SU-DHL-6 (cell line): ENCODE measurements around the gene CHFR.
"Not testable (repeated sequence)": the region's sequence is repeated elsewhere in the genome, so short reads cannot be mapped to it uniquely, and the experiment has no call there.

Experiments used
- H2AFZ ChIP-seq: fragments of 200-600 bp; sonication (generic); 2 replicates; pipeline ENCODE4 v1.6.1; 2014; ENCODE audit warnings: low read depth, mild to moderate bottlenecking, moderate library complexity, mixed read lengths, antibody characterized with exemption, low read length; ENCODE audit not compliant: severe bottlenecking
- H3F3A ChIP-seq: fragments of 200-600 bp; shearing (Covaris generic); 2 replicates; pipeline ENCODE4 v1.6.0; 2016; ENCODE audit warnings: antibody characterized with exemption, mild to moderate bottlenecking; ENCODE audit not compliant: insufficient read depth
- H3K27ac ChIP-seq: fragments of 200-600 bp; sonication (generic); 2 replicates; pipeline ENCODE4 v1.5.1; 2016; ENCODE audit warnings: low read depth, mild to moderate bottlenecking, low read length, moderate library complexity, mixed read lengths
- H3K27me3 ChIP-seq: fragments of 200-600 bp; sonication (generic), shearing (Covaris generic); 2 replicates; pipeline ENCODE4 v1.6.0; 2014; ENCODE audit warnings: mild to moderate bottlenecking, low read length
- H3K36me3 ChIP-seq: fragments of 200-600 bp; sonication (generic); 2 replicates; pipeline ENCODE4 v1.6.1; 2014; ENCODE audit warnings: mild to moderate bottlenecking, low read length, mixed read lengths
- H3K4me2 ChIP-seq: fragments of 300-600, 200-600 bp; shearing (Covaris generic), sonication (generic); 2 replicates; pipeline ENCODE4 v1.6.0; 2014; ENCODE audit warnings: low read length, low read depth, mild to moderate bottlenecking; ENCODE audit not compliant: poor library complexity, severe bottlenecking
- H3K4me3 ChIP-seq: fragments of 200-600 bp; sonication (generic); 2 replicates; pipeline ENCODE4 v1.5.1; 2014; ENCODE audit warnings: antibody characterized with exemption, low read length, mild to moderate bottlenecking, mixed read lengths; ENCODE audit not compliant: insufficient read depth, poor library complexity, severe bottlenecking
- H3K79me2 ChIP-seq: fragments of 200-600 bp; sonication (generic); 2 replicates; pipeline ENCODE4 v1.6.1; 2014; ENCODE audit warnings: mild to moderate bottlenecking, low read length, moderate library complexity; ENCODE audit not compliant: insufficient read depth
- H3K9ac ChIP-seq: fragments of 200-600 bp; sonication (generic); 2 replicates; pipeline ENCODE4 v1.7.0; 2014; ENCODE audit warnings: mild to moderate bottlenecking, low read length
- H3K9me2 ChIP-seq: fragments of 200-600 bp; sonication (generic); replicated peaks from 2 replicates; pipeline ENCODE4 v1.6.1; 2014; ENCODE audit warnings: low read length; ENCODE audit not compliant: insufficient read depth
- H3K9me3 ChIP-seq: fragments of 200-600 bp; sonication (generic); 2 replicates; pipeline ENCODE4 v1.6.1; 2014; ENCODE audit warnings: low read length, mixed read lengths; ENCODE audit not compliant: insufficient read depth
- H4K20me1 ChIP-seq: fragments of 200-600 bp; sonication (generic); 2 replicates; pipeline ENCODE4 v1.6.1; 2014; ENCODE audit warnings: low read depth, mild to moderate bottlenecking, antibody characterized with exemption, low read length, moderate library complexity, mixed read lengths
- EZH2phosphoT487 ChIP-seq: fragments of 200-600 bp; sonication (generic), shearing (Covaris generic); conservative IDR thresholded peaks from 2 replicates; pipeline ENCODE4 v1.6.1; 2018; ENCODE audit warnings: mild to moderate bottlenecking, antibody characterized with exemption, low read length, moderate library complexity, mixed read lengths
- TF ChIP-seq, protein P1 (sequence below): fragments of 200-600 bp; sonication (generic); IDR thresholded peaks from one replicate; pipeline ENCODE4 v1.5.1; 2017; ENCODE audit warnings: antibody characterized with exemption, mild to moderate bottlenecking, low read length, moderate library complexity; ENCODE audit not compliant: insufficient read depth, poor library complexity, severe bottlenecking

CHFR gene

GRCh38 chr12:132881818-132882217, 5.6 kb downstream of the CHFR start:
- H3K4me2 ChIP-seq: no peak overlapping the region
- H3K4me3 ChIP-seq: no peak overlapping the region
- no peak overlapping the region for H3K9ac ChIP-seq
- no peaks in the 10 kb centered on the region for H3K36me3 ChIP-seq
- H4K20me1 ChIP-seq: no peaks in the 10 kb centered on the region
- H3K79me2 ChIP-seq: no peaks in the 10 kb centered on the region
- H3K27me3 ChIP-seq: no peaks in the 10 kb centered on the region
- H3K9me3 ChIP-seq: peaks cover 6% of the 10 kb centered on the region; the same call in 1 of the 2 replicates
- H3K27ac ChIP-seq: no peak overlapping the region
- H3F3A ChIP-seq: no peaks in the 10 kb centered on the region
- TF ChIP-seq, protein P1, sequence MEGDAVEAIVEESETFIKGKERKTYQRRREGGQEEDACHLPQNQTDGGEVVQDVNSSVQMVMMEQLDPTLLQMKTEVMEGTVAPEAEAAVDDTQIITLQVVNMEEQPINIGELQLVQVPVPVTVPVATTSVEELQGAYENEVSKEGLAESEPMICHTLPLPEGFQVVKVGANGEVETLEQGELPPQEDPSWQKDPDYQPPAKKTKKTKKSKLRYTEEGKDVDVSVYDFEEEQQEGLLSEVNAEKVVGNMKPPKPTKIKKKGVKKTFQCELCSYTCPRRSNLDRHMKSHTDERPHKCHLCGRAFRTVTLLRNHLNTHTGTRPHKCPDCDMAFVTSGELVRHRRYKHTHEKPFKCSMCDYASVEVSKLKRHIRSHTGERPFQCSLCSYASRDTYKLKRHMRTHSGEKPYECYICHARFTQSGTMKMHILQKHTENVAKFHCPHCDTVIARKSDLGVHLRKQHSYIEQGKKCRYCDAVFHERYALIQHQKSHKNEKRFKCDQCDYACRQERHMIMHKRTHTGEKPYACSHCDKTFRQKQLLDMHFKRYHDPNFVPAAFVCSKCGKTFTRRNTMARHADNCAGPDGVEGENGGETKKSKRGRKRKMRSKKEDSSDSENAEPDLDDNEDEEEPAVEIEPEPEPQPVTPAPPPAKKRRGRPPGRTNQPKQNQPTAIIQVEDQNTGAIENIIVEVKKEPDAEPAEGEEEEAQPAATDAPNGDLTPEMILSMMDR: no peak
- no peak for TF ChIP-seq EZH2phosphoT487
- H2AFZ ChIP-seq: no peak overlapping the region
- H3K9me2 ChIP-seq: no peaks in the 10 kb centered on the region

- not testable (repeated sequence) for H3K27ac ChIP-seq, H3K36me3 ChIP-seq, H2AFZ ChIP-seq, H3K9me3 ChIP-seq, H3F3A ChIP-seq, H3K9me2 ChIP-seq, H3K4me3 ChIP-seq, H4K20me1 ChIP-seq, H3K79me2 ChIP-seq, H3K9ac ChIP-seq, H3K27me3 ChIP-seq, H3K4me2 ChIP-seq
Measured at GRCh38 chr12:132874620-132875019, 12.8 kb downstream of the CHFR start.

DNA sequence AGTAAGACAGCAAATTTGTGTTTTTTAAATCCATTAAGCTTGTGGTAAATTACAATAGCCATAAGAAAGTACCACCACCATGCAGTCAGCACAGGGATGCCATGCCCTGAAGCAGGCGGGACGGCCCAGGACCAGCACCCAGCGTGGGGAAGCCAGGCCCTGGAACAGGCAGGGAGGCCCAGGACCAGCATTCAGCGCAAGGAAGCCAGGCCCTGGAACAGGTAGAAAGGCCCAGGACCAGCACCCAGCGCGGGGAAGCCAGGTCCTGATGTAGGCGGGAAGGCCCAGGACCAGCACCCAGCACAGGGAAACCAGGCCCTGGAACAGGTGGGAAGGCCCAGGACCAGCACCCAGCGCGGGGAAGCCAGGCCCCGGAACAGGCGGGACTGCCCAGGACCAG, 13.2 kb downstream of the CHFR start:
- H3K9me2 ChIP-seq: no peaks in the 10 kb centered on the region
- no peak overlapping the region for H3K27ac ChIP-seq
- no peak overlapping the region for H3K4me2 ChIP-seq
- TF ChIP-seq, protein P1: no peak
- TF ChIP-seq EZH2phosphoT487: no peak
- H2AFZ ChIP-seq: no peak overlapping the region
- no peaks in the 10 kb centered on the region for H3K79me2 ChIP-seq
- H3F3A ChIP-seq: no peaks in the 10 kb centered on the region
- no peaks in the 10 kb centered on the region for H3K9me3 ChIP-seq
- no peak overlapping the region for H3K4me3 ChIP-seq
- no peaks in the 10 kb centered on the region for H4K20me1 ChIP-seq
- H3K9ac ChIP-seq: no peak overlapping the region
- no peaks in the 10 kb centered on the region for H3K27me3 ChIP-seq
- H3K36me3 ChIP-seq: no peaks in the 10 kb centered on the region

DNA sequence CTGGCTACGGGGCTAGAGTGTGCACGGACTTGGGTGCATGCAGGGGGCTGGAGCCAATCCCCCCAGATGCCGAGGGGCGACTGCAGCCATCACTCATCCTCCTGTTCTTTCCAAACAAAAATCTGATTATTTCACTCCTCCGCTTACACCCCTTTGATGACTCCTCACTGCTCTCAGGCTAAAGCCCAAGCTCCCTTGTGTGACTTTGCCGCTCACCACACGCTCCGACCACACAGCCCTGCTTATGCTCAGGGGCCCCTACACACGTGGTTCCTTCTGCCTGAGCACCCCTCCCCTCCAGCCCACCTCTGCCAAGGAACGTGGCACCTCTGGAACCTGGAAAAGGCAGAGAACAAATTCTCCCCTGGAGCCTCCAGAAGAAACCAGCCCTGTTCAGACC, 13.7 kb downstream of the CHFR start:
- no peak for TF ChIP-seq EZH2phosphoT487
- TF ChIP-seq, protein P1: no peak
- Histone ChIP-seq H3K9ac (no peak overlapping the region), H3K27me3 (no peaks in the 10 kb centered on the region), H3K27ac (no peak overlapping the region), H3K9me3 (no peaks in the 10 kb centered on the region), H3F3A (no peaks in the 10 kb centered on the region), H3K4me2 (no peak overlapping the region), H3K4me3 (no peak overlapping the region), H3K36me3 (no peaks in the 10 kb centered on the region), H2AFZ (no peak overlapping the region), H3K9me2 (no peaks in the 10 kb centered on the region), H4K20me1 (no peaks in the 10 kb centered on the region), H3K79me2 (no peaks in the 10 kb centered on the region)
